ENCODE measurements around the gene WDR62.

Gene WDR62

GRCh38 chr19:36054733-36055686 lies at the start of gene WDR62:
Gene WDR62, plus strand, starts transcription at chr19:36054897. Its CDS starts 75 bp downstream, at chr19:36054972.
- DNase-seq = peak; percentile 97

DNA sequence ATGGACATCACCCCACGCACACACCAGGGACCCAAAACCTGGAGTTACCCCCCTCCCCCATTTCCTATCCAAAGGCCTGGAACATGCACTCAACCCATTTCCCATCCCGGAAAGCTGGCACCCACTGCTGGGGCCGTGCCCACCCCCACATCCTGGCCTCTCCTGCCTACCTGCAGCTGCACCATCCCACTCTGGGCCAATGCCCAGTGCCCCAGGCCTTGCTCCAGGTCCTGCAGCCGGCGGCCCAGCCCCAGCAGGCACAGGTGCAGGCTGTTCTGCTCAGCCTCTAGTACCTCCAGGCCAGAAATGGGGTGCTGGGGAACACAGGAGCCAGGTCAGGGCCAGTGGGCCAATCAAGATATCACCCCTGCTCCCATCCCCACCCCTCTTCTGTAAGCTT lies 47.7 kb upstream of the WDR62 start:
- DNase-seq = no peak

DNA sequence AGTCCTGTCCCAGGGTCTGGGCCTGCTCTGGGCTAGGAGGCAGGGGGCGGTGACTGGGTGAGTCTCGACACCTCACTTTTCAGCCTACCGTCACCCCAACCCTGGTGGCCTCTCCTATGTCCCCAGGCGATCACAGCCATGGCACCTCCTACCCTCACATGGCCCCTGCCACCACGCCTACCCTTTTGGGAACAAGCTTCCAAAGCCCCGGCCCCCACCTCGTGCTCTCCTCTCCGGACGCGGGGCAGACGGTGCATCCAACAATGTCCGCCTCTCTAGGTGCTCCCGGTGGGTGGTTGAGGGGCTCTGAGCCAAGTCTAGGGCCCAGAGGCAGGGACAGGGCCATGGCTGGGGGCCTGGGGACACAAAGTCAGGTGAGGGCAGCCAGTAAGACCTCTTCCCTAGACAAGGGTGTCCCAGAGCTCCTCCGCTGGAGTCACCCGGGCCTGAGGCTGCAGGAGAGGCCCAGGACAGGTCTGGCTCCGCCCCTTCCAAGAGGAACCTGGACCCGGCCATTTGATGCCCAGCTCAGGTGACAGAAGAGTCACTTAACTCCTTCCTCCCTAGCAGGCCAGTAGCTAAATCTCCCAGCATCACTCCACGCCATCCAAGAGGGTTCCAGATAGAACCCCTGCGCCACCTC lies 46.2 kb upstream of the WDR62 start, which contains the start of gene SYNE4:
SYNE4 (minus strand) TSS at position 478 of the 643 bp plus-strand sequence; CDS start at position 346, 132 bp downstream.
- DNase-seq = no peak

DNA sequence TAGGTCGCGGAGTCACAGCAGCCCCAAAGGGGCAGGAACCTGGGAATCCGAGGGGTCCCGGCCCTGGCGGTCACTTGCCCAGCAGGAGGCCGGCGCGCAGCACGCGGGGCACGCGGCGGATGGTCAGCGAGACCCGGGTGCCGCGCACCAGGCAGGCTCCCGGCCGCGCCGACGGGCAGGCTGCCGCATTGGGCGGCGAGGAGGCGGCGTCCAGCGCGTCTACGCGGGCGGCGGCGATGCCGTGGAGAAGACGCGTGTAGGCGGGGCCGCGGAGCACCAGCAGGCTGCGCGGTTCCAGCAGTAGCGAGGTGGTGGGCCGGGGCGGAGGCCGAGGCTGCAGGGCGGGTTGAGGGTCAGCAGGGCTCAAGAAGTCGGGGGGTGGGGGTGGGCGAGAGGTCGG lies 45.5 kb upstream of the WDR62 start:
- DNase-seq = peak; percentile 83

GRCh38 chr19:36009633-36010379 lies 44.9 kb upstream of the WDR62 start:
- no peak for DNase-seq

DNA sequence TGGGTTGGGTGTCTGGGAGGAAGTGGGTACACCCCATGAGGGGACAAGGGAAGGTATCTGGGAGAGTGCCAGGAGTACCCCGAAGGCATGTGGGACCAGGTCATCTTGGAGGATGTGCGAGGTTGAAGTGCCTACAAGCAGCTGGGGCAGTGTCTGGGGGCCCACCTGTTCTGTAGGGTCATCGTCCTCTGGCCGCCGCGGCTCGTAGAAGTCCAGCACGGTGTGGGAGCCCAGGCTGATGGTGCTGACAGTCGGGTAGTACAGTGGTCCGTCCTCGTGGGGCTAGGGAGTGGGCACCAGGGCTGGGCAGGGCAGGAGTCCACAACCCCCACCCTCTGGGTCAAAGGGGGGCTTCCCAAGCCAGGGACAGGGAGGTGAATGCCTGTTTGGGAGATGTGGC lies 44.3 kb upstream of the WDR62 start:
- DNase-seq = no peak

DNA sequence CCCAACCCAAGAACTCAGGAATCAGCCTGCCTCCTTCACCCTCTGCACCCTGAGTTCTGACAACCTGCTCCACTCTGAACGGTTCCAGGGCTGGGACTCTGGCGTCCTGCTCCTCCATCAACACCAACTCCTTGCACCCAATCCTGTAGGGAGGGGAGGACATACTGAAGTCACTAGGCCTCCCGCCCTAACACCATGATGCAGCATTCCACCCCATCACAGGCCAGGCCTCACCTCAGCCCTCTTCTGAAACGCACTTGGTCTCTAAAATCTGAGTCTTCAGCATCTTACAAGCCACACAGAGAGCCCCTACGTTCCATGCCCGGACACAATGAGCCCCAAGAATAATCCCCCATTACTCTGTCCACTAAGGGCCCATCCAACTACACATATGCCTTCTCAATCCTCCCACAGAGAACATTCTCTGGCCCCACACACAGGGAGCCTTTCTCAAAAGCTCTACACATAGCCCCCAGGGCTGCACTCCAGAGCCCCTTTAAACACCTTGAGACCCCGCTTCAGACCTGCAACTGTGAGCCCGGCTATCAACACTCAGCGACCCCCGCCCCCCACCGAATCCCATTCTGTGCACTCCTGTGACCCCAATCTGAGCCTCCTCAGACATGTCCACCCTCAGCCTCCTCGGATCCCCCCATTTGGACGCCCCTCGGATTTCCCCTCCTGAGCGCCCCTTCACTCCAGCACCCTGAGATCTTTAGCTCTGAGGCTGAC lies 41.3 kb upstream of the WDR62 start:
- no peak for DNase-seq

GRCh38 chr19:36014012-36014924 lies 40.4 kb upstream of the WDR62 start, which contains the start of gene ALKBH6:
Gene ALKBH6, minus strand, starts transcription at chr19:36014213. Its CDS starts 816 bp downstream, at chr19:36013397.
- DNase-seq = peak; percentile 100

DNA sequence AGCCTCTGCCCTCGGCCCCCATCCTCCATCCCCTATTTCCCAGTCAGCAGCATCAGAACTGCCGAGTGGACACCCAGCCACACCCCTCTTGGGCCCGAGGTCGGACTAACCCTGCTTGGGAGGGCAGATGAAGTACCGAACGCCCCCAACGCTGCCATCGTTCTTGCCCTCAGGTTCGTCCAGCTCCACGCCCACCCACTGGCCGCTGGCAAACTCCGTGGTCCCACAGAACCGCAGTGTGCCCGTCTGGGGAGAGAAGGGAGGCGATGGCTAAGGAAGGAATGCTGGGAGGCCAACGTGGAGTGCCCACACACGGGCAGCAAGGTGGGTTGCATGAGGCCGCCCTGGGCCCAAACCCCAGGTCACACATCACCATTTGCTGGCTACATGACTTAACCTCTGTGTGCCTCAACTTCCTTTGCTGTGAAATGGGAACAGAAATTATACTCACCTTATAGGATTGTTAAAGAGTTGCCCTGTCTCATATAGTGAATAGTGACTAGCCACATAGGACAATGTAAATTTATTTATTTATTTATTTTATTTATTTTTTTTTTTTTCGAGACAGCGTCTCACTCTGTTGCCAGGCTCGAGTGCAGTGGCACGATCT lies 35.5 kb upstream of the WDR62 start:
- no peak for DNase-seq

- DNase-seq = no peak
Observed at GRCh38 chr19:36023432-36023831, 31.3 kb upstream of the WDR62 start.

GRCh38 chr19:36025541-36025940 lies 29.2 kb upstream of the WDR62 start:
- DNase-seq = no peak

DNA sequence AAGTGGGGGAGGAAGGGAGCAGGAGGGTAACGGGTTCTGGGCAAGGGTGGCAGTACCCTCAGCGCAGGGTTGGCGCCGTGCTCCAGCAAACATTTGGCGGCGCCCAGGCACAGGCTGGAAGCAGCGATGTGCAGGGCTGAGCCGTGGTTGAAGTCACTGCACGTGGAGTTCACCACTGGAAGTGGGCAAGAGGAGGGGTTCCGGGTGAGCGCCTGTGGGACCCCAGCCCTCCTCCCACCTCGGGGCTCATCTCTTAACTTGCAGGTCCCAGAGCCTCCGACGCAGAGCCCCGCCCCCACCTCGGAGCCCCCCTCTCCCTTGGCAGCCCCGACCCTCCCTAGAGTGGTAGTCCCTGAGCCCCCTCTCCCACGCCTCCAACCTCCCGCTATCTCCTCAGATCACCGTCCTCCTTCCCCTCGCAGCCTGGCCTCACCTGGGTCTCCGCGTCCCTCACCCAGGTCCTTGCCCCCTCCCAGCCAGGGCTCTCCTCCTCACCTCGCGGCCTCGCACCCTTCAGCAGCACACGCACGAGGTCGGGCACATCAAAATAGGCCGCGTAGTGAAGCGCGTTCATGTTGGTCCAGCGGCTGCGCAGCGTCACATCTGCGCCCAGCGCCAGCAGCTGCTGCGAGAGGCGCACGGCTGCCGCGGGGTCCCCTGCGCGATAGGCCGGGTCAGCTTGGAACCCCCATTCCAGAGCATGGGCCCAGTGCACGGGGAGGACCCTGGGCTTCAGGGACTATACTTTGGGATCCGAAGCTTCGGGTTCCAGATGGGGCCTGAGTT lies 28.4 kb upstream of the WDR62 start:
- no peak for DNase-seq

GRCh38 chr19:36027696-36028095 lies 27.0 kb upstream of the WDR62 start:
- no peak for DNase-seq

DNA sequence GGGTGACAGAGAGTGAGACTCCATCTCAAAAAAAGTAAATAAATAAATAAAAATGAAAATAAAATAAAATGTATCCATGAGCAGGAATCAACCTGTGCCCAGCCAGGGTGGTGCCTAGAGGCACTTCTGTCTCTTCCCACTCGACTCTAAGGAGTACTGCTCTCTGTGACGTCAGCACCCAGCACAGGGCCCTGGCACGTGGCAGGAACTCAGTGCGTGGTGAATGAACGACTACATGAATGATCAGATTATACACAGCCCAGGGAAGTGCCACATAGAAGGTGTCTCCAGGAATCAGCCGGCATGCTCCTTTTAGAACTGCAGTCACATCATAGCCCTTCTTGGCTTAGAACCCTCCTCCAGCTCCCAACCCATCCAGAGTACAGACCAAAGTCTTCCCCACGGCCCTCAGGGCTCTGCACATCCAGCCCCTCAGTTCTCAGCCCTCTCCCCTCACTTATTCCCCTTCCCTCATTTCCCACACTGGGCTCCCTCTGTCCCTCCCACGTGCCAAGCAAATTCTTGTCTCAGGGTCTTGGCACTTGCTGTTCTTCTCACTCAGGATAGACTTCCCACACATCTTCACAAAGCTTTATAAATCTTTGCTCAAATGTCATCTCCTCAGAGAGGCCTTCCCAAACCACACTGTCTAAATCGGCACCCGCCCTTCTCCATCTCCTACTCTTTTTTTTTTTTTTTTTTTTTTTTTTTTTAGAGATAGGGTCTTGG lies 26.2 kb upstream of the WDR62 start:
- no peak for DNase-seq

DNA sequence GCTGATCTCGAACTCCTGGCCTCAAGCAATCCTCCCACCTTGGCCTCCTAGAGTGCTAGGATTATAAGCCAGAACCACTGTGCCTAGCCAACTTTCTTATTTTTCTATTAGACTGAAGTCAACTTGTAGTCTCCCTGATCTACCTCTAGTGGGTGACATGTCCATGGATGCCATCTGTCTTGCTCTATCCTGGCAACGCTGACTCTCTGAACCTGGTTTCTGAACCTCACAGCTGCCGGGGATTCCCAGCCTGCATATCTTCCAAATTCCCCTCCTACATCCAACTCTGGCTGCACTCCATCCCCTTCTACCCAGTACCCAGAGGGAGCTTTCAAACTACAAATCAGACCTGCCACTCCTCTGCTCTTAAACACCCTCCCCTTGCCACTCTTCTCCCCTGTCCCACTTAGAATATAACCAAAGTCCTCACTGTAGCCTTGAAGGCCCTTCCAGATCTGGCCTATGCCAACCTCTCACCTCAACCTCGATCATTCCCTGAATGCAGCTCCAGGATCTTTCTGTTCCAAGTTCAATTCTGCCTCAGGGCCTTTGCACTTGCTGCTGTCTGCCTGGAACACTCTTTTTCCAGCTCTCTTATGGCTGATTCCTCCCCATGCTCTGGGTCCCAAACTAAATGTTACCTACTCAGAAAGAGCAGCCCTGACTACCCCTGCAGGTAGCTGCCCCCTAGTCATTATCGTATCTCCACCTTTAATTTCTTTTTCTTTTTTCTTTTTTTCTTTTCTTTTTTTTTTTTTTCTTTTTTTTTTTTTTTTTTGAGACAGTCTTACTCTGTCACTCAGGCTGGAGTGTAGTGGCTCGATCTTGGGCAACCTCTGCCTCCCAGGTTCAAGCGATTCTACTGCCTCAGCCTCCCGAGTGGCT lies 24.2 kb upstream of the WDR62 start:
- peak; percentile 12 for DNase-seq

DNA sequence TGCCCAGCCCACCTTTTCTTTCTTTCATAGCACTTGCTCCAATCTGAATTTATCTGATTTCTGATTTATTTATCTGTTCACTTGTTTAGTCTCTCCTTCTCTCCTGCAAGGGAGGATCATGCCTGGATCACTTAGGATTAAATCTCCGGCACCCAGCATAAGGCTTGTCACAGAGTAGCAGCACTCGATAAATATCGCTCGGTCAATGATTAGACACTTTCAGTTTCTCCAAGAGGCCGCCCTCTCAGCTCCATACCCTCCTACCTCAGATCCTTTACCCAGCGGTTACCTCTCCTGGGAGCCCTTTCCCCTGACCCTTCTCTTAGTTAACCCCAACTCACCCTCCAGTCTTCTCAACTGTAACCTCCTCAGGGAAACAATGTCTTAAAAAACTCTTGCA lies 23.4 kb upstream of the WDR62 start:
- no peak for DNase-seq

- DNase-seq = peak; percentile 89
Observed at GRCh38 chr19:36032251-36033104, 22.2 kb upstream of the WDR62 start, which contains the start of gene CLIP3. Gene CLIP3, minus strand, starts transcription at chr19:36032873. Its CDS starts 516 bp downstream, at chr19:36032357.
